ENCODE results near the gene MGAT3. TPM values are rescaled to one million over a fixed set of nuclear protein-coding genes. Genes with fewer than 3 reads are reported as not detected.

MGAT3 gene
- total and polyA plus RNA-seq, 2 of the 8 experiments (the other 6 are each of a cell fraction or from before 2014, with no cell fraction given) = 4.3 to 9.2 TPM

DNA sequence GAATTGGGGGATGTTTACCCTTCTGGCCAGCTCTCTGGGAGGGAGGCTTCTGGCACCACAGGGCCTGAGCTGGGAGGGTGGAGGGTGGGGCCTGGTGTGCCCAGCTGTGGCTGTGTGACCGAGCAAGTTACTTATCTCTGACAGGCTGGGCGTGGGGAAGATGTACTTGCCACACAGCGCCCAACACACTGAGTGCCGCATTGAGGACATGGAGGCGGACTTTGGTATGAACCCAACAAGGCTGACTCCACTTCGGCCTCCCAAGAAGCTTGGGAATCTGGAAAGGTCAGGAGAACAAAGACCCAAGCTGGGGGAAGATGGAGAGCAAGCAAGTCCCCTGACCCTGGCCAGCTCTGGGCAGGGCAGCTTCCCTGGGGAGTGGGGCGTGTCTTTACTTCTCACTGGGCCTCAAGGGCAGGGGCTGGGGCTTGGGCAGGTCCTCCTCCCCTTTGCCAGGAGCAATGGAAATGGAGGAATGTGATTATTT is 2.4 kb upstream of the MGAT3 start (continued):
- TF ChIP-seq, protein P1, sequence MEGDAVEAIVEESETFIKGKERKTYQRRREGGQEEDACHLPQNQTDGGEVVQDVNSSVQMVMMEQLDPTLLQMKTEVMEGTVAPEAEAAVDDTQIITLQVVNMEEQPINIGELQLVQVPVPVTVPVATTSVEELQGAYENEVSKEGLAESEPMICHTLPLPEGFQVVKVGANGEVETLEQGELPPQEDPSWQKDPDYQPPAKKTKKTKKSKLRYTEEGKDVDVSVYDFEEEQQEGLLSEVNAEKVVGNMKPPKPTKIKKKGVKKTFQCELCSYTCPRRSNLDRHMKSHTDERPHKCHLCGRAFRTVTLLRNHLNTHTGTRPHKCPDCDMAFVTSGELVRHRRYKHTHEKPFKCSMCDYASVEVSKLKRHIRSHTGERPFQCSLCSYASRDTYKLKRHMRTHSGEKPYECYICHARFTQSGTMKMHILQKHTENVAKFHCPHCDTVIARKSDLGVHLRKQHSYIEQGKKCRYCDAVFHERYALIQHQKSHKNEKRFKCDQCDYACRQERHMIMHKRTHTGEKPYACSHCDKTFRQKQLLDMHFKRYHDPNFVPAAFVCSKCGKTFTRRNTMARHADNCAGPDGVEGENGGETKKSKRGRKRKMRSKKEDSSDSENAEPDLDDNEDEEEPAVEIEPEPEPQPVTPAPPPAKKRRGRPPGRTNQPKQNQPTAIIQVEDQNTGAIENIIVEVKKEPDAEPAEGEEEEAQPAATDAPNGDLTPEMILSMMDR (IDR thresholded peaks at IDR 0.05; ENCODE audit: control extremely low read depth in 1 of 3, insufficient read depth in 1 of 3, low read depth in 1 of 3, low read length in 3 of 3) = no peak
- TF ChIP-seq SP4 (IDR thresholded peaks at IDR 0.05; ENCODE audit: low read length) (no peak), RNF2 (IDR thresholded peaks at IDR 0.05; ENCODE audit: borderline replicate concordance, low read depth, low read length, missing control alignments, poor library complexity, severe bottlenecking) (no peak), TEAD4 (IDR thresholded peaks at IDR 0.05; ENCODE audit: low read depth, low read length) (no peak), KDM4A (IDR thresholded peaks at IDR 0.05; ENCODE audit: low read depth, low read length, severe bottlenecking) (no peak), SIN3A (conservative IDR thresholded peaks at IDR 0.05 in 1 of 2, IDR thresholded peaks at IDR 0.05 in 1 of 2; ENCODE audit: low read depth in 1 of 2, low read length in 2 of 2) (no peak)

Measured in H1 (cell line).